ENCODE results near the gene JAZF1. TPM values are rescaled to one million over a fixed set of nuclear protein-coding genes. Genes with fewer than 3 reads are reported as not detected.

JAZF1 gene
- total and polyA plus RNA-seq, 2 of the 8 experiments (the other 6 are each of a cell fraction or from before 2014, with no cell fraction given), result 2.6 to 21.8 TPM

- TF ChIP-seq SIN3A (conservative IDR thresholded peaks at IDR 0.05 in 1 of 2, IDR thresholded peaks at IDR 0.05 in 1 of 2; ENCODE audit: low read depth in 1 of 2, low read length in 2 of 2) (no peak), RXRA (IDR thresholded peaks at IDR 0.05; ENCODE audit: insufficient read depth, low read depth, low read length) (no peak)
These were observed 236.0 kb downstream of the JAZF1 start (continued) for GRCh38 chr7:27944643-27945042.

All from H1 (cell line).